Measurements from ENCODE around the gene PM20D1.
"Not testable (repeated sequence)": the region's sequence is repeated elsewhere in the genome, so short reads cannot be mapped to it uniquely, and the experiment has no call there.

PM20D1 gene

GRCh38 chr1:205849619-205850355, at the start of gene PM20D1:
TSS of gene PM20D1 (minus strand) at chr1:205850132. CDS start at chr1:205850072, 60 bp downstream.
- H3K27ac ChIP-seq: no peak within 1 kb of the TSS
- DNase-seq (ENCODE audit: low read depth, low spot score): no peak

- no peak for DNase-seq (ENCODE audit: low read depth, low spot score)
- H3K27ac ChIP-seq: no peak overlapping the region
These were observed 46.4 kb upstream of the PM20D1 start for GRCh38 chr1:205896351-205896750.

GRCh38 chr1:205894119-205894518, 44.2 kb upstream of the PM20D1 start:
- not testable (repeated sequence) for H3K27ac ChIP-seq; DNase-seq (ENCODE audit: low read depth, low spot score)

- DNase-seq (ENCODE audit: low read depth, low spot score); H3K27ac ChIP-seq: not testable (repeated sequence)
These were observed 42.2 kb upstream of the PM20D1 start for GRCh38 chr1:205892175-205892574.

- H3K27ac ChIP-seq; DNase-seq (ENCODE audit: low read depth, low spot score): not testable (repeated sequence)
These were observed 41.5 kb upstream of the PM20D1 start for GRCh38 chr1:205891481-205891880.

- not testable (repeated sequence) for H3K27ac ChIP-seq; DNase-seq (ENCODE audit: low read depth, low spot score)
These were observed 40.7 kb upstream of the PM20D1 start for GRCh38 chr1:205890631-205891030.

- not testable (repeated sequence) for H3K27ac ChIP-seq; DNase-seq (ENCODE audit: low read depth, low spot score)
These were observed 39.8 kb upstream of the PM20D1 start for GRCh38 chr1:205889706-205890105.

GRCh38 chr1:205889006-205889405, 39.1 kb upstream of the PM20D1 start:
- not testable (repeated sequence) for H3K27ac ChIP-seq; DNase-seq (ENCODE audit: low read depth, low spot score)

GRCh38 chr1:205883792-205884191, 33.9 kb upstream of the PM20D1 start:
- H3K27ac ChIP-seq: no peak overlapping the region
- no peak for DNase-seq (ENCODE audit: low read depth, low spot score)

GRCh38 chr1:205880923-205881322, 31.0 kb upstream of the PM20D1 start:
- no peak overlapping the region for H3K27ac ChIP-seq
- DNase-seq (ENCODE audit: low read depth, low spot score): no peak

- H3K27ac ChIP-seq: no peak overlapping the region
- DNase-seq (ENCODE audit: low read depth, low spot score): no peak
These were observed 30.0 kb upstream of the PM20D1 start for GRCh38 chr1:205879974-205880373.

- no peak for DNase-seq (ENCODE audit: low read depth, low spot score)
- no peak overlapping the region for H3K27ac ChIP-seq
These were observed 28.1 kb upstream of the PM20D1 start for GRCh38 chr1:205878026-205878425.

GRCh38 chr1:205873148-205873547, 23.2 kb upstream of the PM20D1 start:
- not testable (repeated sequence) for H3K27ac ChIP-seq; DNase-seq (ENCODE audit: low read depth, low spot score)

GRCh38 chr1:205870236-205870635, 20.3 kb upstream of the PM20D1 start:
- no peak overlapping the region for H3K27ac ChIP-seq
- no peak for DNase-seq (ENCODE audit: low read depth, low spot score)

- no peak for DNase-seq (ENCODE audit: low read depth, low spot score)
These were observed 11.6 kb upstream of the PM20D1 start for GRCh38 chr1:205861540-205861939.

GRCh38 chr1:205858141-205858961, 8.4 kb upstream of the PM20D1 start:
- H3K27ac ChIP-seq: no peak overlapping the region
- DNase-seq (ENCODE audit: low read depth, low spot score): no peak

More at GRCh38 chr1:205861540-205861939, 11.6 kb upstream of the PM20D1 start:
- H3K27ac ChIP-seq: no peak overlapping the region

- H3K27ac ChIP-seq; DNase-seq (ENCODE audit: low read depth, low spot score): not testable (repeated sequence)
These were observed 7.6 kb upstream of the PM20D1 start for GRCh38 chr1:205857501-205857900.

GRCh38 chr1:205856433-205856832, 6.5 kb upstream of the PM20D1 start:
- H3K27ac ChIP-seq: no peak overlapping the region
- DNase-seq (ENCODE audit: low read depth, low spot score): no peak

- no peak for DNase-seq (ENCODE audit: low read depth, low spot score)
- no peak overlapping the region for H3K27ac ChIP-seq
These were observed 3.0 kb upstream of the PM20D1 start for GRCh38 chr1:205852969-205853368.

- no peak overlapping the region for H3K27ac ChIP-seq
- no peak for DNase-seq (ENCODE audit: low read depth, low spot score)
These were observed 2.1 kb upstream of the PM20D1 start for GRCh38 chr1:205851993-205852392.

Data from epithelial cell of prostate (primary cell).